GM18502 (cell line): ENCODE results near the gene LRRTM2.
"Not testable (repeated sequence)": the region's sequence is repeated elsewhere in the genome, so short reads cannot be mapped to it uniquely, and the experiment has no call there.

Source experiments
- ATAC-seq: cut with Tn5 transposase; IDR thresholded peaks from one replicate; pipeline ENCODE4 v1.9.1; 2021; ENCODE audit warnings: mild to moderate bottlenecking; ENCODE audit not compliant: unreplicated experiment, poor library complexity

The LRRTM2 gene

GRCh38 chr5:138843316-138844124 is 31.6 kb downstream of the LRRTM2 start:
- ATAC-seq: no peak

GRCh38 chr5:138841531-138841930 is 33.6 kb downstream of the LRRTM2 start:
- no peak for ATAC-seq

- no peak for ATAC-seq
Measured at GRCh38 chr5:138840103-138840502, 35.0 kb downstream of the LRRTM2 start.

GRCh38 chr5:138837160-138837559 is 38.0 kb downstream of the LRRTM2 start:
- no peak for ATAC-seq

- ATAC-seq: not testable (repeated sequence)
Measured at GRCh38 chr5:138834853-138835252, 40.3 kb downstream of the LRRTM2 start.

GRCh38 chr5:138833726-138834480 is 41.2 kb downstream of the LRRTM2 start:
- no peak for ATAC-seq

GRCh38 chr5:138833080-138833479 is 42.1 kb downstream of the LRRTM2 start:
- no peak for ATAC-seq

- ATAC-seq: no peak
Measured at GRCh38 chr5:138832218-138832617, 42.9 kb downstream of the LRRTM2 start.

- no peak for ATAC-seq
Measured at GRCh38 chr5:138831703-138832102, 43.4 kb downstream of the LRRTM2 start.

- no peak for ATAC-seq
Measured at GRCh38 chr5:138829341-138829740, 45.8 kb downstream of the LRRTM2 start.

GRCh38 chr5:138828556-138828955 is 46.6 kb downstream of the LRRTM2 start:
- ATAC-seq: no peak

GRCh38 chr5:138824924-138825863 is 49.9 kb downstream of the LRRTM2 start:
- no peak for ATAC-seq

- no peak for ATAC-seq
Measured at GRCh38 chr5:138824516-138824915, 50.6 kb downstream of the LRRTM2 start.

- no peak for ATAC-seq
Measured at GRCh38 chr5:138820695-138821094, 54.4 kb downstream of the LRRTM2 start.

GRCh38 chr5:138819081-138819480 is 56.1 kb downstream of the LRRTM2 start:
- no peak for ATAC-seq
